BLaER1 (cell line): ENCODE measurements around the gene TFDP1.

Experiments used
- H3K27ac ChIP-seq: shearing (Covaris generic); formaldehyde crosslinking; 2 replicates; pipeline ENCODE4 v1.8.1; 2022
- H3K27me3 ChIP-seq: shearing (Covaris generic); formaldehyde crosslinking; 2 replicates; pipeline ENCODE4 v1.8.1; 2022
- H3K36me3 ChIP-seq: shearing (Covaris generic); formaldehyde crosslinking; 2 replicates; pipeline ENCODE4 v1.8.1; 2022
- H3K4me1 ChIP-seq: shearing (Covaris generic); formaldehyde crosslinking; 2 replicates; pipeline ENCODE4 v1.8.1; 2022
- H3K4me2 ChIP-seq: shearing (Covaris generic); formaldehyde crosslinking; 2 replicates; pipeline ENCODE4 v1.8.1; 2022
- H3K4me3 ChIP-seq: shearing (Covaris generic); formaldehyde crosslinking; 2 replicates; pipeline ENCODE4 v1.8.1; 2022
- H3K9ac ChIP-seq: shearing (Covaris generic); formaldehyde crosslinking; 2 replicates; pipeline ENCODE4 v1.8.1; 2022
- H3K9me3 ChIP-seq: shearing (Covaris generic); formaldehyde crosslinking; 2 replicates; pipeline ENCODE4 v1.8.1; 2022
- H4K20me1 ChIP-seq: shearing (Covaris generic); formaldehyde crosslinking; 2 replicates; pipeline ENCODE4 v1.8.1; 2022
- Cebpa-rat ChIP-seq: shearing (Covaris generic); IDR thresholded peaks from 2 replicates; pipeline ENCODE4 v1.8.1; 2022

TFDP1 gene

DNA sequence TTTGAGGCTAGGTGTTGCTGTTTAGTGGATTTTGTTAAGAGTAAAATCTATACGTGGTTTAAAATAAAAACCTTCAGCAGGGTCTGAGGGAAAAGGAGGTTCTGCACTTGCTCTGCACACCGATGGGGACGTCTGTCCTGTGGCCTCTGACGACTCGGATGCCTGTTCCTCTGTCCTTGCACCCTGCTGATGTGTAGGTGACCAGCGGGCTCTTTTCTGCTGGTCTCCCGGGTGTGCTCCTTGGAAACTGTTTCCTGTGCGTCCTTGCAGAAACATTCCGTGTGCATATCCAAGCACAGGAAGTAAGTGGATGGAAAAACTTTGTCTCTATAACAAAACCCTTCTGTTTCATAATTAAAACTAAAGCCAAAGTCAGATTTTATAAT lies 69.6 kb downstream of the TFDP1 start:
- H3K4me1 ChIP-seq = peaks cover 78% of the 10 kb centered on the region
- peaks cover 9% of the 10 kb centered on the region; the same call in 1 of the 2 replicates for H3K27me3 ChIP-seq
- H4K20me1 ChIP-seq = no peaks in the 10 kb centered on the region
- H3K9ac ChIP-seq = no peak overlapping the region
- no peak for TF ChIP-seq Cebpa-rat
- no peaks in the 10 kb centered on the region for H3K9me3 ChIP-seq
- peak overlapping the region; percentile 75 for H3K4me2 ChIP-seq
- no peaks in the 10 kb centered on the region for H3K36me3 ChIP-seq
- no peak overlapping the region for H3K27ac ChIP-seq
- H3K4me3 ChIP-seq = no peak overlapping the region

DNA sequence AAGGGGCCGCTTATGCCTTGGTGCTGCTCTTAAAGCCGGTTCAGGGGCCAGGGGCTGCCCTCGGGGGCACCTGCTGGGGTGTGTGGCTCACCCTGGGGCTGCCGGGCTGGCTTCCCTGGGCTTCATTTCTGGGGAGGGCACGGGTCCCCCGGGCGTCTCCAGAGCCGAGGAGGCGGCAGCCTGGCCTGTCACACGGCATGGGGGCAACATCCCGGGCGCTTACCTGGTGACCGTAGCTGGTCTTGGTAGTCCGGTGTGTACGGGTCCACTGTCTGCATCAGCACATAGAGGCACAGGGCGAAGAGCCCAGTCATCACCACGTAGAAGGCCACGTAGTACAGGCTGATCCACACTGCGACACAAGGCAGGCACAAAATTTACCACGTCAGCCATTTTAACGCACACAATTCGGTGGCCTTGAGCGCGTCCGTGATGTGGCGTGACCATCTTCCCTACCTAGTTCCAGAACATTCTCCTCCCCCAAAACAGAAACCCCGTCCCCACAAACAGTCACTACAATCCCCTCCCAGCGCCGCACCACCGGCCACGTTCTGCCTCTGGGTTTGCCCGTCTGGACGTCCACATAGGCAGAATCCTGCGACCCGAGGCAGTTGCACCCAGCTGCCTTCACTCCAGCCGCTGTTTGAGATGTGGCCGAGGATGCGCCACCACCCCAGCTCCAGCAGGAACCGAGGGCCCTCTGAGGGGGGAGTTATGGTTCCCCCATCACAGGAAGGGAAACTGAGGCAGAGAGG lies 70.2 kb downstream of the TFDP1 start:
- no peak overlapping the region for H3K4me3 ChIP-seq
- no peak overlapping the region for H3K27ac ChIP-seq
- H4K20me1 ChIP-seq = no peaks in the 10 kb centered on the region
- H3K36me3 ChIP-seq = no peaks in the 10 kb centered on the region
- peaks cover 78% of the 10 kb centered on the region for H3K4me1 ChIP-seq
- no peaks in the 10 kb centered on the region for H3K9me3 ChIP-seq
- peak overlapping the region; percentile 87 for H3K4me2 ChIP-seq
- no peak overlapping the region for H3K9ac ChIP-seq
- H3K27me3 ChIP-seq = peaks cover 9% of the 10 kb centered on the region; the same call in 1 of the 2 replicates
- no peak for TF ChIP-seq Cebpa-rat

DNA sequence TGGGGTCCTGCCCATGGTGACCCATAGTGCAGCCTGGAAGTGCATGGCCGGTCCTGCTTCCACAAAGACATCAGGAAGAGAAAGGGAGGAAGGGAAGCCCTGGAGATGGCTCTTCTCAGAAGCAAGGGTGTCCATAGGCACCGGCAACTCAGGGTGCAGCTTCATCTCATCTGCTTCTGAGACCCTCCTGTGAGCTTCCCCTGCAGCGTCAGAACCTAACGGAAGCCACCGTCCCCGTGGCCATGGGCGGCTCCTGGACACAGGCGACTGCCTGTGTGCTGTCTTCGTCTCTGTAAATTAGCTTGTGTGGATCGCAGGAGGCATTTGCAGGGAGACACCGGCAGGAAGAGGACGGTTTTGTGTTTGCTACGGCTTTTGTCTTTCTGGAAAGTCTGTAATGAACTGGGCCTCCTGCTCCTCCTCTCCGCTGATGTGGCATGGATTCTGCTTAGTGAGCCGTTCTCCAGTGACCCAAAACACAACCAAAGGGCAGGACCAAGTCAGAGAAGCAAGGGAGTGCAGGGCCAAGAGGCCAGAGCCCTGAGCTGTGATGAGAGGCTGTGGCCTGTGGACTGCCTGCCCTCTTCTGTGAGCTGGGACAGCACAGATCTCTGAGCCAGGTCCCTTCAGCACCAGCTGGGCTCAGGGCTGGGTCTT lies 70.9 kb downstream of the TFDP1 start:
- Histone ChIP-seq H3K9me3 (peaks cover 1% of the 10 kb centered on the region; the same call in 1 of the 2 replicates), H3K4me2 (peak overlapping the region; percentile 87)
- no peak for TF ChIP-seq Cebpa-rat

DNA sequence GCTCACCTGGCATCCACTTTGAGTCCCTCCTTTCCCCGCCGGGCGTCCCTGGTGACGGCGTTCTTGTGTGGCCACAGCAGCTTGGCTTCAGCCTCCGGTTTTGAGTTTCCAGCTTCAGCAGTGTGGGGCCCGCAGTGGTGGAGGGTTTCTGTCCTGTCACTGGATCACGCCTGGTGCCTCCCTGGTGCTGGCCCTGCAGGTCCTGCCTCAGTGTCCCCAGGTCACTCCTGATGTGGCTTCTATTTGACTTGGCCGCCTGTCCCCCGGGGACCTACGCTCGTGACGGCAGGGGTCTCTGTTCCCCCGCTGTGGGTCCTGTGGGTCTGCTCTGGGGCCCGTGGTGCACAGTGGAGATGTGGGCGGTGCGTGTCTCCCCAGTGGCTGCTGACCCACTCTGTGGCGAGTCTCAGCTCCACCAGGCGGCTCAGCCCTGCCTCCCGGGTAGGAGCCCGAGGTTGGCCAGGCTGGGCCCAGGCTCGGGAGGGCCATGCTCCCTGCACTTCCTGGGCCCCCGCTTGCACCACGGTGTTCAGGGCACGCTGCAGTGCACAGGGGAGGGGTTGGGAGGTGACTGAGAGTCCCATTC lies 71.5 kb downstream of the TFDP1 start:
- Histone ChIP-seq H3K4me3 (no peak overlapping the region), H3K9me3 (peaks cover 7% of the 10 kb centered on the region; the same call in 1 of the 2 replicates), H3K4me2 (peak overlapping the region; percentile 87), H4K20me1 (no peaks in the 10 kb centered on the region), H3K4me1 (peaks cover 78% of the 10 kb centered on the region), H3K36me3 (no peaks in the 10 kb centered on the region), H3K27me3 (peaks cover 9% of the 10 kb centered on the region; the same call in 1 of the 2 replicates), H3K27ac (no peak overlapping the region; the same call in 1 of the 2 replicates), H3K9ac (no peak overlapping the region)
- no peak for TF ChIP-seq Cebpa-rat

More for the DNA sequence above, 70.9 kb downstream of the TFDP1 start:
- no peak overlapping the region for H3K9ac ChIP-seq
- peaks cover 9% of the 10 kb centered on the region; the same call in 1 of the 2 replicates for H3K27me3 ChIP-seq
- no peaks in the 10 kb centered on the region for H3K36me3 ChIP-seq
- H3K4me1 ChIP-seq = peaks cover 78% of the 10 kb centered on the region
- no peak overlapping the region for H3K27ac ChIP-seq
- H4K20me1 ChIP-seq = no peaks in the 10 kb centered on the region
- H3K4me3 ChIP-seq = no peak overlapping the region

DNA sequence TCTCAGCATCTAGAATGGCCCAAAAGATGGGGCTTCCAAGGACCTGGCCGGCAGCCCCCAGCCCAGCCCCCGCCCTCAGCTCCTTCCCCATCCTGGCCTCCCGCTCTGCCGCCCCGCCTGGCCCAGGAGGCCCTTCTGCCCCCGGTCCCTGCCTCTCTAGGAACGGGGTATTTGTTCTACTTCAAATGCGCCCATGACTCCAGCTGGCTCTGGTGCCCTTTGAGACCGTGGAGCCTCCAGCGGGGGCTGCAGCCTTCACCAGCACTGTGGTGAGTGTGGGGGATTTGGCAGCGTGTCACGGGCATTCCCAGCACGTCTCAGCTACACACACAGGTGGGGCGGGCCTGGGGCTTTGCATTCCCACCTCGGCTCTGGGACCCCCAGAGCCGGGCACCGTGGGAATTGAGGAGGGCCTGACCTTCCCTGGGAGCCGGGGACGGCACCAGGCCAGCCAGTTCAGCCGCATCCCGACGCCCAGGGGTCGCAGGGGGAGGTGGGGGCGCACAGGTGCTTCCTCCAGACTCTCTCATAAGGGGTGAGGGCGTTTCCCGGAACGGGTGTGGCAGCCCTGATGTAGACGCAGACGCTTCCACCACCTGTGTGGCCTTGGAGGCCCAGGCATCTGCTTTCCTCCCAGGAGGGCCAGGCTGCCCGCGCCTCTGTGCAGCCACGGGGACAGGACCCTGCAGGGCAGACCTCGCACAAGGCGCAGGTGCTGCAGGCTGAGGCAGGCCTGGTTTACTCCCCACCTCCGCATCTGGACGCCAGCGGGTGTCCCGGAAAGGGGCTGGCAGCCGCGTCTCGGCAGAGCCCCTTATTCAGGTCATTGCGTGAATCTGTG lies 72.5 kb downstream of the TFDP1 start:
- Histone ChIP-seq H3K27me3 (peaks cover 9% of the 10 kb centered on the region; the same call in 1 of the 2 replicates), H3K36me3 (no peaks in the 10 kb centered on the region), H3K9ac (no peak overlapping the region), H3K27ac (no peak overlapping the region), H3K4me2 (peak overlapping the region; percentile 87), H3K9me3 (peaks cover 7% of the 10 kb centered on the region; the same call in 1 of the 2 replicates), H4K20me1 (no peaks in the 10 kb centered on the region), H3K4me3 (peak overlapping the region; percentile 36; the same call in 1 of the 2 replicates), H3K4me1 (peaks cover 69% of the 10 kb centered on the region)
- TF ChIP-seq Cebpa-rat = no peak

DNA sequence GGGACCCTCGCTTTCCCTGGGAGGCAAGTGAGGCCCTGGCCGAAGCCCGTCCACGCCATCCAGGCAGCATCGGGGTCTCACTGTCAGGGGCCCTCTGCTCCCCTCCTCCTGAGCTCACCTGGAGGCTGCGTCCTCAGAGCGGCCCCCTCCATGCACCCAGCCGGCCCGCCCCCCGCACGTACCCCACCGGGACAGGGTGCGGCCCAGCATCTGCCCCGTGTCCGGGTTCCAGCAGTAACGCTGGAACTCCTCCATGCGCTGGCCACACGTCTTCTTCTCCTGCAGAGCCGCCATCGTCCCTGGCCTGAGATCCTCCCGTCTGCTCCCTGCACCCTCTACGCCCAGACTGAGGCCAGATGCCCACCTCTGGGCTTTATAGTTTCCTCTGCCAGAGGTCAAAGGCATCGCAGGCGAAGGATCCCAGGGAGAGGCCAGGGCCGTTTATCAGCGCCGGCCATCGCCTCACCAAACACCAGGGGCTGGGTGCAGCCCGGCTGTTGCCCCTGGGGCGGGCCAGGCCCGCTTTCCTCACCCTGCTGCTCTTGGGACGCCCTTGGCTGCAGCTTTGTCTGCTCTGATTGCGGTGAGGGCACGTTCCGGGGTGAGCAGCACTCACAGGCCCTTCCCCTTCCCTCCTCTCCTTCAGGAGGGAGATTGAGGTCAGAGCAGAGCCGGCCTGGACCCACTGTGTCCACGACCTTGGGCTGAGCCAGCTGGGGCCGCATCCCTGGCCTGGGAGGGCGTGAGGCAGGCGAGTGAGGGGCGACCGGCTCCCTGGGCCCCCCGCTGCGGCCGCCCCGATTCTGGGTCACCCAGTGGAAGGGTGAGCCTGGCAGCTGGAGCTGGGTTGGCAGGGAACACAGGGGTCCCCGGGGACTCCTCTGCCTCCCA lies 73.5 kb downstream of the TFDP1 start, which contains the start of gene ATP4B:
Gene ATP4B (minus strand): TSS at position 348 of the 891 bp plus-strand sequence. CDS start 54 bp downstream, at position 294.
- Histone ChIP-seq H3K4me1 (peaks cover 59% of the 10 kb centered on the region), H3K36me3 (no peaks in the 10 kb centered on the region), H3K9ac (peak within 1 kb of the TSS; percentile 40; the same call in 1 of the 2 replicates), H3K27me3 (peaks cover 9% of the 10 kb centered on the region; the same call in 1 of the 2 replicates), H3K9me3 (peaks cover 7% of the 10 kb centered on the region; the same call in 1 of the 2 replicates), H3K4me3 (peak within 1 kb of the TSS; percentile 36; the same call in 1 of the 2 replicates), H4K20me1 (no peaks in the 10 kb centered on the region), H3K4me2 (peak within 1 kb of the TSS; percentile 87), H3K27ac (peak within 1 kb of the TSS; percentile 39; the same call in 1 of the 2 replicates)
- TF ChIP-seq Cebpa-rat = no peak

DNA sequence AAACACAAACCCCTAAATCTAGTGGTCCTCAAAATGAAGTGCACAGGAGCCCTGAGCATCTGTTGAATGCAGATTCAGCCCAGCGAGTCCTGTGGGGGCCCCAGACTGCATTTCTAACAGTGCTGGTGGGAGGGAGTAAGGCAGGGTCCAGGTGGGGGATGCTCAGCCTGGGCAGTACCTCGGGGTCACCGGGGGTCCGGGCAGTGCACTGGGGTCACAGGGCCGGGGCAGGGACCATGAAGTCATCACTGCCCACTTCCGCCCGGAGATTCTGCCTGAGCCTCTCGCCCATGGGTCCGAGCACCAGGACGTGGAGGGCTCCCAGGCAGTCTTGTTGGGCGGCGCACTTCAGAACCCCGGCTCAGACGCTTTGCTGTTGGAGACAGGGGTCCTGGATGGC lies 74.3 kb downstream of the TFDP1 start:
- no peak overlapping the region for H3K4me3 ChIP-seq
- no peaks in the 10 kb centered on the region for H3K36me3 ChIP-seq
- H3K9me3 ChIP-seq = peaks cover 7% of the 10 kb centered on the region; the same call in 1 of the 2 replicates
- no peaks in the 10 kb centered on the region for H4K20me1 ChIP-seq
- peaks cover 51% of the 10 kb centered on the region for H3K4me1 ChIP-seq
- no peak overlapping the region for H3K9ac ChIP-seq
- no peak for TF ChIP-seq Cebpa-rat
- H3K4me2 ChIP-seq = peak overlapping the region; percentile 87; the same call in 1 of the 2 replicates
- peaks cover 9% of the 10 kb centered on the region; the same call in 1 of the 2 replicates for H3K27me3 ChIP-seq
- no peak overlapping the region for H3K27ac ChIP-seq

DNA sequence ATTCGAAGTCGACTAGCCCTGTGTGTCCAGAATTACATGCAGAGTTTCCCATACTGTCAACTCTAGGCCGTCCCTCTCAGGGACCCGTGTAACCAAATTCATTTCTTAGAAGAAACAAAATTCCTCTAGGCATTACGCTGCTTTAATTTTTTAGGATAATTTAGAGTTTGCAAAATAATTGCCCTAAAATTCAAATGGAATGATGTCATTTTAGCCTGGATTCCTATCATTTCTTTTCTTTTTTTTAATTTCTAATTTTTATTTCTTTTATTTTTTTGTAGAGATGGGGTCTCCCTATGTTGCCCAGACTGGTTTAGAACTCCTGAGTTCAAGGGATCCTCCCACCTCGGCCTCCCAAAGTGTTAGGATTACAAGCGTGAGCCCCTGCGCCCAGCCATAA lies 74.8 kb downstream of the TFDP1 start:
- H3K4me3 ChIP-seq = no peak overlapping the region
- H3K27me3 ChIP-seq = peaks cover 9% of the 10 kb centered on the region; the same call in 1 of the 2 replicates
- no peak overlapping the region for H3K4me2 ChIP-seq
- H3K9ac ChIP-seq = no peak overlapping the region
- H3K9me3 ChIP-seq = peaks cover 7% of the 10 kb centered on the region; the same call in 1 of the 2 replicates
- no peak overlapping the region for H3K27ac ChIP-seq
- H4K20me1 ChIP-seq = no peaks in the 10 kb centered on the region
- H3K4me1 ChIP-seq = peaks cover 46% of the 10 kb centered on the region
- no peaks in the 10 kb centered on the region for H3K36me3 ChIP-seq
- TF ChIP-seq Cebpa-rat = no peak
